ENCODE results near the gene PEAK3. TPM values are rescaled to one million over a fixed set of nuclear protein-coding genes. Genes with fewer than 3 reads are reported as not detected.

The PEAK3 gene
- polyA plus RNA-seq, 3 donors, result 2.4 to 6.3 (median 2.9) TPM

DNA sequence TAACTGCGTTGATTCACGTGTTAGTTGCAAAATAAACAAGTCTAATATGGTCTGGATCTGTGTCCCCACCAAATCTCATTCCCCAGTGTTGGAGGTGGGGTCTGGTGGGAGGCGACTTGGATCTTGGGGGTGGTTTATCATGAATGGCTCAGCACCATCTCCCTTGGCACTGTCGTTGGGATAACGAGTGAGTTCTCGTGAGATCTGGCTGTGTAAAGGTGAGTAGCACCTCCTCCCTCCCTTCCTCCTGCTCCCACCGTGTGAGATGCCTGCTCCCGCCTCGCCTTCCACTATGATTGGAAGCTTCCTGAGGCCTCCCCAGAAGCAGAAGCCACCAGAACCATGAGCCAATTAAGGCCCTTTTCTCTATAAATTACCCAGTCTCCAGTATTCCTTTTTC is 4.8 kb downstream of the PEAK3 start:
- H3K4me1 Mint-ChIP-seq, result peaks cover 54% of the 10 kb centered on the region

DNA sequence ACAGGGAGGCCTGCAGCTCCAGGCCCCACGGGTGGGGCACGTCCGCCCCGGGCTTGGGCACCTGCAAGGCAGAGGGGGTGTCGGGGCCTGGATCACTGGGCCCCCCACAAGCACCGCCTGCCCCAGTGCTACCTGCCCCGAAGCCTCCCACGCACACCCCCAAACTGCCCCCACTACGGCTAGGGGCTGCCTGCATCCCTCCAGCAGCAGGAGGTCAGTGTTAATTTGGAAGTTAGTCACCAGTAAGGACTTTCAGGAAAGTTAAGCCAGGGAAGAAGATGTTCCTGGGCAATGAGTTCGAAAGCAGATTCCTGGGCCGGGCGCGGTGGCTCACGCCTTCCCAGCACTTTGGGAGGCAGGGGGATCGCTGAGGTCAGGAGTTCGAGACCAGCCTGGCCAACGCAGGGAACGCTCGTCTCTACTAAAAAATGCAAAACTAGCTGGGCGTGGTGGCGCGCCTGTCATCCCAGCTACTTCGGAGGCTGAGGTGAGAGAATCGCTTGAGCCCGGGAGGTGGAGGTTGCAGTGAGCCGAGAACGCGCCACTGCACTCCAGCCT is 5.5 kb downstream of the PEAK3 start:
- Histone ChIP-seq H3K4me1 (ENCODE audit: control insufficient read depth in 1 of 2, insufficient read depth in 2 of 2, low read length in 2 of 2) (peaks cover 49 to 60% of the 10 kb centered on the region in 2 donors), H2AFZ (ENCODE audit: insufficient read depth, low read depth, low read length, poor library complexity, severe bottlenecking) (no peak overlapping the region), H3K27me3 (ENCODE audit: control insufficient read depth in 2 of 2, insufficient read depth in 2 of 2, low read length in 2 of 2) (no peaks in the 10 kb centered on the region), H3K4me3 (replicated peaks in 1 of 3; ENCODE audit: low read depth in 2 of 3, low read length in 3 of 3) (no peak overlapping the region), H3K9me3 (replicated peaks in 1 of 2; ENCODE audit: control insufficient read depth in 1 of 2, insufficient read depth in 1 of 2, low read length in 2 of 2) (no peaks in the 10 kb centered on the region), H3K27ac (ENCODE audit: low read depth in 1 of 2, low read length in 2 of 2) (no peak overlapping the region), H3K9ac (ENCODE audit: insufficient read depth, low read length, poor library complexity, severe bottlenecking) (no peak overlapping the region), H3K4me2 (replicated peaks; ENCODE audit: extremely low read depth, low read length, poor library complexity, severe bottlenecking) (no peak overlapping the region), H3K79me2 (ENCODE audit: insufficient read depth, low read length) (peaks cover 64% of the 10 kb centered on the region), H3K36me3 (replicated peaks in 1 of 2; ENCODE audit: control insufficient read depth in 1 of 2, insufficient read depth in 2 of 2, low read length in 2 of 2) (peaks cover 30 to 36% of the 10 kb centered on the region in 2 donors), H4K20me1 (ENCODE audit: insufficient read depth, low read length) (peaks cover 84% of the 10 kb centered on the region)
- Mint-ChIP-seq H3K4me3 (no peak overlapping the region), H3K36me3 (peaks cover 31 to 64% of the 10 kb centered on the region in 2 donors), H3K9me3 (no peaks in the 10 kb centered on the region), H3K27ac (peak overlapping the region in 1 of 7 donors; percentile 6), H3K4me1 (peaks cover 54% of the 10 kb centered on the region), H3K27me3 (ENCODE audit: low read depth in 3 of 3) (peaks cover 0 to 9% (median 2%) of the 10 kb centered on the region in 3 donors)
- no peak for DNase-seq
- TF ChIP-seq, protein P1, sequence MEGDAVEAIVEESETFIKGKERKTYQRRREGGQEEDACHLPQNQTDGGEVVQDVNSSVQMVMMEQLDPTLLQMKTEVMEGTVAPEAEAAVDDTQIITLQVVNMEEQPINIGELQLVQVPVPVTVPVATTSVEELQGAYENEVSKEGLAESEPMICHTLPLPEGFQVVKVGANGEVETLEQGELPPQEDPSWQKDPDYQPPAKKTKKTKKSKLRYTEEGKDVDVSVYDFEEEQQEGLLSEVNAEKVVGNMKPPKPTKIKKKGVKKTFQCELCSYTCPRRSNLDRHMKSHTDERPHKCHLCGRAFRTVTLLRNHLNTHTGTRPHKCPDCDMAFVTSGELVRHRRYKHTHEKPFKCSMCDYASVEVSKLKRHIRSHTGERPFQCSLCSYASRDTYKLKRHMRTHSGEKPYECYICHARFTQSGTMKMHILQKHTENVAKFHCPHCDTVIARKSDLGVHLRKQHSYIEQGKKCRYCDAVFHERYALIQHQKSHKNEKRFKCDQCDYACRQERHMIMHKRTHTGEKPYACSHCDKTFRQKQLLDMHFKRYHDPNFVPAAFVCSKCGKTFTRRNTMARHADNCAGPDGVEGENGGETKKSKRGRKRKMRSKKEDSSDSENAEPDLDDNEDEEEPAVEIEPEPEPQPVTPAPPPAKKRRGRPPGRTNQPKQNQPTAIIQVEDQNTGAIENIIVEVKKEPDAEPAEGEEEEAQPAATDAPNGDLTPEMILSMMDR (IDR thresholded peaks at IDR 0.05), result no peak
- WGBS (ENCODE audit: insufficient coverage), result 96% methylated on average over 10 of the region's 28 CpGs
- intact Hi-C loops (cut with micrococcal nuclease), result loop anchor here (5.0 to 10.0 kb wide), 2 partner anchors 41 to 338 kb away; no protein-coding TSS in a partner anchor

More for the DNA sequence above, 4.8 kb downstream of the PEAK3 start:
- Mint-ChIP-seq H3K4me3 (no peak overlapping the region), H3K9me3 (no peaks in the 10 kb centered on the region), H3K36me3 (peaks cover 27 to 58% of the 10 kb centered on the region in 2 donors), H3K27ac (peak overlapping the region in 3 of 7 donors; percentile 18 to 64 (median 46)), H3K27me3 (ENCODE audit: low read depth in 3 of 3) (peaks cover 0 to 7% (median 2%) of the 10 kb centered on the region in 3 donors)
- H4K20me1 ChIP-seq (ENCODE audit: insufficient read depth, low read length), result peaks cover 77% of the 10 kb centered on the region
- no peaks in the 10 kb centered on the region for H3K27me3 ChIP-seq (ENCODE audit: control insufficient read depth in 2 of 2, insufficient read depth in 2 of 2, low read length in 2 of 2)
- TF ChIP-seq, protein P1 (IDR thresholded peaks at IDR 0.05), result no peak
- 57% methylated on average over 3 of the region's 9 CpGs for WGBS (ENCODE audit: insufficient coverage)
- no peak overlapping the region for H3K4me2 ChIP-seq (replicated peaks; ENCODE audit: extremely low read depth, low read length, poor library complexity, severe bottlenecking)
- no peak overlapping the region for H3K27ac ChIP-seq (ENCODE audit: low read depth in 1 of 2, low read length in 2 of 2)
- no peaks in the 10 kb centered on the region for H3K9me3 ChIP-seq (replicated peaks in 1 of 2; ENCODE audit: control insufficient read depth in 1 of 2, insufficient read depth in 1 of 2, low read length in 2 of 2)
- peaks cover 62% of the 10 kb centered on the region for H3K79me2 ChIP-seq (ENCODE audit: insufficient read depth, low read length)
- peaks cover 24 to 31% of the 10 kb centered on the region in 2 donors for H3K36me3 ChIP-seq (replicated peaks in 1 of 2; ENCODE audit: control insufficient read depth in 1 of 2, insufficient read depth in 2 of 2, low read length in 2 of 2)
- no peak overlapping the region for H3K4me3 ChIP-seq (replicated peaks in 1 of 3; ENCODE audit: low read depth in 2 of 3, low read length in 3 of 3)
- no peak for DNase-seq
- H3K9ac ChIP-seq (ENCODE audit: insufficient read depth, low read length, poor library complexity, severe bottlenecking), result no peak overlapping the region
- intact Hi-C loops (cut with micrococcal nuclease), result loop anchor here (5.0 to 10.0 kb wide), 2 partner anchors 40 to 338 kb away; no protein-coding TSS in a partner anchor
- no peak overlapping the region for H2AFZ ChIP-seq (ENCODE audit: insufficient read depth, low read depth, low read length, poor library complexity, severe bottlenecking)
- H3K4me1 ChIP-seq (ENCODE audit: control insufficient read depth in 1 of 2, insufficient read depth in 2 of 2, low read length in 2 of 2), result peaks cover 48 to 57% of the 10 kb centered on the region in 2 donors
